Cerebellar cortex (tissue), 1 donor: ENCODE measurements around the gene IFT80.

ENCODE experiments used
- DNase-seq: peaks from one replicate; pipeline ENCODE4 v3.0.0-alpha.2; 2015; ENCODE audit warnings: low spot score

IFT80 gene

DNA sequence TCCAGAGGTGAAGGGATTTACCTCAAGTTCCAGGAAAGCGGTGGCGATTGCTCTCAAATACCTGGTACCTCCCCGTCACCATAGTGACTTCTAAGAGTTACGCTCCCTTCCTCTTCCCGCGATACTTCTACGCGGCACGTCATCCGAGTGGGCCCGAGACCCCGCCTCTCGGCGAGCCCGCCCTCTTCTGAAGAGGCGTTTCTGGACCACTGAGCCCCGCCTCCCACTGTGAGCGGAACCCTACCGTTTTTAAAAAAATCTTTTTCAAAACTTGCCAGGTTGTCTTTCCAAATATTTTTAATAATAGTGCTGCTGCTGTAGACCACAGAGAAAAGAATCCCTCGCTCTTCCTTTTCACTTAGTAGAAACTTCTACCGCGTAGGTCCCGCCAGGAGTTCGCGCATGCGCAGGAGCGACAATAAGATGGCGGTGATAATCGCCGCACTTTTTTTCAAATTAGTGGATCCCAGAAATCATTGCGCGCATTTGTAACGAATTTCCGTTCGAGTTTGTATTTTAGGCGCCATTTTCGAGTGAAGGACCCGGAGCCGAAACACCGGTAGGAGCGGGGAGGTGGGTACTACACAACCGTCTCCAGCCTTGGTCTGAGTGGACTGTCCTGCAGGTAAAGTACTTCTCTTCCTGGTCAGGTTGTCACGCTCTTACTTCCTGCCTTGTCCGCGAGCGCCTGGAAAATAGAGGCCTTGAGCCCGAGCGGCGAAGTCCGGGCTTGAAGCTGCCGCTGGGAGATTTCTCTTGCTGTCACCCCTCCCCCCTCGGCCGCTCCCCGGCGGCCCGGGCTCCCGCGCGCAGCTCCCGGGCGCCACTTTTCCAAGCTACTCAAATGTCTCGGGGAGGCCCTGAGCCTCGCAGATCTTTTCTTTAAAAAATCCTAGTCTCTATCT, at the start of gene IFT80, which contains the start of gene SMC4:
Gene IFT80, minus strand, starts transcription at position 101 of the 905 bp plus-strand sequence. CDS start 14,625 bp downstream, outside the sequence.
Gene SMC4, plus strand, starts transcription at position 526 of the 905 bp plus-strand sequence. CDS start 1,177 bp downstream, outside the sequence.
- DNase-seq = peak; percentile 97

DNA sequence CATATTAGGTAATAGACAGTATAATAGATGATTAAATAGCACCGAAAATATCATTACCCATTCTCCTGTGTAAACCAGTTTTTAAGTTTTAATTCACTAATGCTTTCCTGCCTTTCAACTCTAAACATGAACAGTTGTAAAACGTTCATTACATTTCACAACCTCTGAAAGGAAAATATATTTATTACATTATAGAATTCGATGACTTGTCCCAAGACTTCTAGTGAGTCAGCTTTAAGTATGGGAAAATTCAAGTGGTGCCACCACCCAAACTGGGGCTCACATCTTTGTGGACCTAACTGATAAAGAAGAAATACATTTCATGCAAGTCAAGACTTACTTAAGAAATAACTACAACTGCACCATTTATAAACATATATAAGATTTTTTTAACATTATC, 48.5 kb upstream of the IFT80 start:
- DNase-seq = no peak

DNA sequence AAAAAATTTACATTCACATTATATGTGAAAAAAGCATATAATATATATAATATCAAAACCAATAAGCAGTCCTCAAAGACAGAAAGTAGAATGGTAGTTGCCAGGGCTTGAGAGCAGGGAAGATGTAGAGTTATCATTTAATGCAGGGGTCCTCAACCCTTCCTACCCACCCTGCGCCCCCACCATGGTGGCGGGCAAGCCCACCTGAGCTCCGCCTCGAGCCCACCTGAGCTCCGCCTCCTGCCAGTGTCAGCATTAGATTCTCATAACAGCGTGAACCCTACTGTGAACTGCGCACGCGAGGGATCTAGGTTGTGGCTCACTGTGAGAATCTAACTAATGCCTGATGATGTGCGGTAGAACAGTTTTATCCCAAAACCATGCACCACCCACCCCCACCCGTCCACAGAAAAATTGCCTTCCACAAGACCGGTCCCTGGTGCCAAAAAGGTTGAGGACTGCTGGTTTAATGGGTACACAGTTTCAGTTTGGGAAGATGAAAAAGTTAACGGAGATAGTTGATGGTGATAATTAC, 47.6 kb upstream of the IFT80 start:
- DNase-seq = no peak

DNA sequence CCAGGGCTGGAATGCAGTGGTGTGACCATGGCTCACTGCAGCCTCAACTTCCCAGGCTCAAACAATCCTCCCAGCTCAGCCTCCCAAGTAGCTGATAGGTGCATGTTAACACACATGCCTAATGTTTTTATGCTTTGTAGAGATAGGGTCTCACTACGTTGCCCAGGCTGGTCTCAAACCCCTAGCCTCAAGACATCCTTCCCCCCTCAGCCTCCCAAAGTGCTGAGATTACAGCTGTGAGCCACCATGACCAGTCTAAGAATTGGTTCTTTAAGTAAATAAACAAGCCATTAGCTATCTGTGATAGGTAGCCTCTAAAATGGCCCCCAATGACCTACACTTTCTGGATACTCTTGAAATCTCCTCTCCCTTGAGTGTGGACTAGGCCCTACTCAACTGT, 46.8 kb upstream of the IFT80 start:
- DNase-seq = no peak

DNA sequence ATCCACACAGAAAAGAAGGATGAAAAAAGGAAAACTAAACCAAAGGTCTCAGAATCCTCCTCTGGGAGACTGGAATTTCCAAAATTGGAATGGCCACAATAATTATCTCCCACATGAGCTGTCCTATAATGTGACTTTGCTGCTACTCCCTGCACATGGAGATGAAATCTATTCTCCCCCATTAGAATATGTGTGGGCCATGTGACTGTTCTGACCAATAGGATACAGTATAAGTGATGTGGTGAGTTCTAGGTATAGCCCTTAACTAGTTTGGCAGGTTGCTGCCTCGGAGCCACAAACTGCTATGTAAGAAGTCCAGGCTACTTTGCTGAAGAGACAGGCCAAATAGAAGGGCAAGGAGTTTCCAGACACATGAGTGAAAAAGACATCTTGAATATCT, 45.4 kb upstream of the IFT80 start:
- no peak for DNase-seq

DNA sequence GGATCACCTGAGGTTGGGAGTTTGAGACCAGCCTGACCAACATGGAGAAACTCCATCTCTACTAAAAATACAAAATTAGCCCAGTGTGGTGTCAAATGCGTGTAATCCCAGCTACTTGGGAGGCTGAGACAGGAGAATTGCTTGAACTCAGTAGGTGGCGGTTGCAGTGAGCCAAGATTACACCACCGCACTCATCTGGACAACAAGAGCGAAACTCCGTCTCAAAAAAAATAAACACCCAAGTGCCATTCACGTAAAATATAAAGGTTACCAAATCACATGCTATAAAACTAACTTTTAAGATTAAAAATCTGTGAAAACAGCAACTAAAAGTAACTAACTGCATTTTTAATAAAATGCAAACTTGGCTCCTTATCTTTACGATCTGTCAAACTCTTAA, 41.7 kb upstream of the IFT80 start:
- DNase-seq = no peak

DNA sequence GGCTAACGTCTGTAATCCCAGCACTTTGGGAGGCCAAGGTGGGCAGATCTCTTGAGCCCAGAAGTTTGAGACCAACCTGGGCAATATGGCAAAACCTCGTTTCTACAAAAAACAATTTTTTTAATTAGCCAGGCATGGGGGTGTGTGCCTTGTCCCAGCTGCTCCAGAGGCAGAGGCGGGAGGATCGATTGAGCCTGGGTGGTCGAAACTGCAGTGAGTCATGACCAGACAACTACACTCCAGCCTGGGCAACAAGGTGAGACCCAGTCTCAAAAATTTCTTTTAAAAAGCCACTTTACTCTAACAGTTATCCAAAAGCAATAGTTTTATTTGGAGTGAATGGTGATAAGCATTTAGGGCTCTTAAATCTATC, 38.0 kb upstream of the IFT80 start:
- DNase-seq = no peak

DNA sequence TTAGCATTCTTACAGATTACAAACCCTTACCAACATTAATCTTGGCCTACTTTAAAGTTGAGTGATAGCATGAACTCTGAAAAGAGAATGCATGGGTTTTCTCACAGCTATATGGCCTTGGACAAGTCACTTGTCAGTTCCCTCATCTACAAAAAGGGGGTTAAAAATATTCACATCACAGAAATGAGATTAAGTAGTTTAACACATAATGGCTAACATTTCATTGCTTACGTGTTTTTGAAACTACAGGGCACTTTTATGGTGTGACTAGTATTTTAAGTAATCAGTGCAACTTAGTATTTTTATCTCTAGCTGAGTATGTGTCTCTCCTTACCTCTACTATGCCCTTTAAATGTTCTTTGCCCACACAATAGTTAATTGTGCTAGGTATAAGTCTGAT, 36.7 kb upstream of the IFT80 start:
- DNase-seq = no peak

DNA sequence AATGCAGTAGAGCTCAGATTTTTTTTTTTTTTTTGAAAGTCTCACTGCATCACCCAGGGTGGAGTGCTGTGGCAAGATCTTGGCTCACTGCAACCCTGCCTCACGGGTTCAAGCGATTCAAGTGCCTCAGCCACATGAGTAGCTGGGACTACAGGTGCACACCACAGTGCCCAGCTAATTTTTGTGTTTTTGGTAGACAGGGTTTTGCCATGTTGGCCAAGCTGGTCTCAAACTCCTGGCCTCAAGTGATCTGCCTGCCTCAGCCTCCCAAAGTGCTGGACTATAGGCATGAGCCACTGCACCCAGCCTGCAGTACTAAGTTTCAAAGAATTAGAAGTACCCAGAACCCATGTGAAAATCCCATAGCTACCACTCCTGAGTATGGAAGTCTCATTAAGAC, 36.1 kb upstream of the IFT80 start:
- DNase-seq = no peak

DNA sequence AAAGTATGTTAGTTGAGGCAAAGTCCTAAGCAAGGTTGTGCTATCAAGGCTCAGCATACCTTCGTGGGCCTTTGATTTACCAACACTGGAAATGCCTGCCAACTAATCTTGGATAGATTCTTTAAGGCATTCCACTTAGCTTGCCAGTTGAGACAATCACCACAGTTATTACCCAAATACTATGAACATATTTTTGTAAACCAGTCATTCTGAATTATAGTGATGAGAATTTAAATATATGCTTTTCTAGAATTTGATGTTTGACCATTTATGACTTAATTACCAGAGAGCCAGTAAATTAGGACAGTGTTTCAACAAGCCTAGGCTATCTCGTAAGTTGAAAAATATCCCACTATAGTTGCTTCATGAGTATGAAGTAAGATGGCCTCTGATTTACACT, 35.0 kb upstream of the IFT80 start:
- DNase-seq = no peak

DNA sequence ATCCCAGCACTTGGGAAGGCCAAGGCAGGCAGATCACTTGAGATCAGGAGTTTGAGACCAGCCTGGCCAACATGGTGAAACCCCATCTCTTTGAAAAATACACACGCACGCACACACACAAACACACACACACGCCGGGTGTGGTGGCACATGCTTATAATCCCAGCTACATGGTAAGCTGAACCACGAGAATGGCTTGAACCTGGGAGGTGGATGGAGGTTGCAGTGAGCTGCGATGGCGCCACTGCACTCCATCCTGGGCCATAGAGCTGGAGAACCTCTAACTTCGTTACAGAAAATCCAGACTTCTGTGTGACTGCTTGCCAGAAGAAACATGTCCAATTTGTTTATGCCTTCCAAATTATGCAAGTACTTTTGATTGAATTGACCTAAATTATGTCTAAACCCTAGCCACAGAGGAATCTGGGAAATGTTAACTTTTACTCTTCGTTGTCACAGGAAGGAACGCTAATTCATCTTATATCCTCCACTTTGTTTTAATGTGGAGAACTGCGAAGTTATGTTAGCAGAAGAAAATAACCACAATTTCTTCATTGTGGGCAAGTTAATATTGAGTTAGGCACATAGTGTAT, 28.9 kb upstream of the IFT80 start:
- DNase-seq = no peak

DNA sequence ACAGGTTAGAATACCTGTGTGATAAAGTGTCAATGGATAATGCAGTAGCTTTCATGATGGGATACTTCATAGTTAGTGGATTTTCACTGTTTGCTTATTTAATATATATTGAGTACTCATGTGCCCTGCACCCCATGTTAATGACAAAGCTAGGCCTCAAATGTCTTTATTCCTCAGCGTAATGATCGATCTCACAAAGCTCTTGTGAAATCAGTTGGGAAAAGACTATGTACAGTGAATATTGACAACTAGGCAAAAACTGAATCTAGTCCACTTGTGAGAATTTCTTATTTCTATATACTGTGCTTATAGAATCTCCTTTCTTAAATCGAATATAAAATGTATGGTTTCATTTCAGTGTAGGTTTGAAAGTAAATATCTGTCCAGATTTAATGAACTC, 18.3 kb upstream of the IFT80 start:
- DNase-seq = no peak

DNA sequence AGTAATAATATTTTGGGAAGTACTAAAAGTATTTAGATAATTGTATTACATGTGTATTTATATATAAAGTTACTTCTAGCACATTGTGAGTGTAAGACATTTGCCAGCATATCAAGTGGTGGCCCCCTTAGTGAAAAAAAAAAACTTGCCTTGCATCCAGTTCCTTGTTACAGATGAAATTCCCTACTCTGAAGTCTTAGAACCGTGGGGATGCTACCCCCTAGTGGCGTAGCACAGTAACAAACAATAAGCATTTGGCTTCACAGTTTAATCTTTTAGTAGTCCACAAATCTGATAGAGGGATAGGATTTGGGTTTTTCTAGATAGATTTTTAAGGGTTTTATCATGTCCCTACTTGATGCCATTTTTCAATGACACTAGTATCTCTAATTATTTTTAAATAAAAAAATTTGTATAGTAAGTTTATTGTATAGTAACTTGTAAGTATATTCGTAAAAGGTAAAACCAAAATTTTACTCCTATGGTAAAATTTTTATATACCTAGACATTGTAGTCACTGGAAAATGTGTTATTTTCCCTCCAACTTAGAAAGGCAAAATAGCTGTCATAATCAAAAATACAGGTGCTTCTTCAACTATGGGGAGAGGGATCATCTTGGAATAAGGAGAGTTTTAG, 14.7 kb upstream of the IFT80 start:
- peak; percentile 83 for DNase-seq

DNA sequence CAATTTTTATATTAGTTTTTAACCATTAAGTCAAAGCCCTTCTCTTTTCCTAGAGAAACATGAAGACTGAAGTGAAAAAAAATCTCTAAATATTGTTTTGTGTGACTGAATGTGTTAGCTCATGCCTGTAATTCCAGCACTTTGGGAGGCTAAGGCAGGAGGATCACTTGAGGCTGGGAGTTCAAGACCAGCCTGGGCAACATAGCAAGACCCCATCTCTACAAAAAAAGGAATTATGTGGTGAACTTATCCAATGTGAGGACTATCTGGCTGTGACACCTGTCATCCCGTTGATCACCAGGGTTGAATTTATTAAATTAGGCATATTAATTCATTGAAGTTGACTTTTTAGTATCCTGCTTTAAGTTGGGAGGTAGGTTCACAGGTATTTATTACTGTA, 13.5 kb upstream of the IFT80 start:
- DNase-seq = no peak

DNA sequence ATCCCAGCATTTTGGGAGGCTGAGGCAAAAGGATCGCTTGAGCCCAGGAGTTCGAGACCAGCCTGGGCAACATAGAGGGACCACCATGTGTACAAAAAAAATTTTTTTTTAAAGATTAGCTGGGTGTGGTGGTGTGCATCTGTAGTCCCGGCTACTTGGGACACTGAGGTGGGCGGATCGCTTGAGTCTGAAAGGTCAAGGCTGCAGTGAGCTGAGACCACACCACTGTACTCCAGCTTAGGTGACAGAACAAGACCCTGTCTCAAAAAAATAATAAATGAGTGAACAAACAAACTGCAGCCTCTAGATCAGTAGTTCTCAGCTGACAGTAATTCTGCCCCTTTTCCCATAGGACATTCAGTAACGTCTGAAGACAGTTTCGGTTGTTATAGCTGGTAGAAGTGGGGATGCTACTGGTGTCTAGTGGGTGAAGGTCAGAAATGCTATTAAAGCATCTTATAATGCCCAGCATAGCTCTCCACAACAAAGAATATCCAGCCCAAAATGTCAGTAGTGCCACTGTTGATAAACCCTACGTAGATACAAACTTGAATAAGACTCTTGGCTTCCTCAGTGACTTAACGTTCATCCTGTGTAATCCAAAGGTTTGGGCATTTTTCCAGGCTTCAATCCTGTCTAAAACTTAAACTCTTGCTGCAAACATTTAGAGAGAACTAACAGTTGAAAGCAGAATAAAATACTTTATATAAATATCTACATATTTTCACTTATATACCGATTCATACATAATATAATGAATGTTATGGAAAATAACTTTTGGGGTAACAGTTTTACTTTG, 11.0 kb upstream of the IFT80 start:
- DNase-seq = no peak

DNA sequence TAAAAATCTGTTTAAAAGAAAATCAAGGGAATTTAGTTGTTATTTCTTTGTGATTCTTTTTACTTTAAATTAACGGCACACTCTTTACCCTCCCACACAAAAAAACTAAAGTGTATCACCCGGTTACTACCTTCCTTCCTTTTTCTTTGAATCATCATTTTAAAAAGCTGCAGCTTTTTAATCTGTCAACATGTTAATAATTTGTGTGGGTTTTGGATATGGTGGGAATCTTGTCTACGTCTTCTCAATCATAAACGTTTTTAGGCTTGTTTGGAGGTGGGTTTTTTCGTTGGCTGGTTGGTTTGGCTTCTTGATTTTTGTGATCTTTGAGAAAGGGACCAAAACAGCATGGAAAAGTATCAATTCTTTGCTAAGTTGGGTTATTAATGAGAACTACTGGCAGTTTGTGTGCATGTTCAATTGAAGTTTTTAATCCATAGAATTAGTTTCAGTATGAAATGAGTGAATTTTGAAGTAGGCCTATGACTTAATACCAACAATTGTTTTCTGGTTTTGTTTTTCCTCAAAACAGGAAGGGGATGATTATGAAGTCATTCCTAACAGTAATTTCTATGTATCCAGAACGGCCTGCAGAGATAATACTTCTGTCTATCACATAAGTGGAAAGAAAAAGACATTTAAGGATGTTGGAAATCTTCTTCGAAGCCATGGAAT, 4.9 kb upstream of the IFT80 start:
- DNase-seq = no peak

DNA sequence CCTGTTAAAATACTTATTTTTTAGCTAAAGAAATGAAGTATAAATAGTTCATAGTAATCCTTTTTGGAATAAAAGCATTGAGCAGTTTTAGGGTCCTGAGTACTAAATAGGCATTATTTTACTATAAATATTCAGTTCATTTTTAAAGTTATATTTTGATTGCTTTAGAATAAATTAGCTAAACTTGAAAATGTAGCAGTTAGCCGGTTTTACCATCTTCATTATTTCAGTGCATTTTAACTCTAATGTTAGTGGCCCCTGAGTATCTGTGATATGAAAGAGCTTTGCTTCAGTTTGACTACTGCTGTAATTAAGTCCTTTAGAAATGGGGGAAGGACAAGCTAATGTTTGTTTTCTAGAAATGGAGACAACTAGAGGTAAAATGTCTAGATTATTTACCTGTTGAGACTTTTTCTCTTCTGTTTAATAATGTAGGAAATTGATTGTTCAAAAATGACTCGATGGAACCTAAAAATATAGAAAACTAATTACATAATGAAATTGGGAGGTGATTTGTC, 4.1 kb upstream of the IFT80 start:
- DNase-seq = no peak

DNA sequence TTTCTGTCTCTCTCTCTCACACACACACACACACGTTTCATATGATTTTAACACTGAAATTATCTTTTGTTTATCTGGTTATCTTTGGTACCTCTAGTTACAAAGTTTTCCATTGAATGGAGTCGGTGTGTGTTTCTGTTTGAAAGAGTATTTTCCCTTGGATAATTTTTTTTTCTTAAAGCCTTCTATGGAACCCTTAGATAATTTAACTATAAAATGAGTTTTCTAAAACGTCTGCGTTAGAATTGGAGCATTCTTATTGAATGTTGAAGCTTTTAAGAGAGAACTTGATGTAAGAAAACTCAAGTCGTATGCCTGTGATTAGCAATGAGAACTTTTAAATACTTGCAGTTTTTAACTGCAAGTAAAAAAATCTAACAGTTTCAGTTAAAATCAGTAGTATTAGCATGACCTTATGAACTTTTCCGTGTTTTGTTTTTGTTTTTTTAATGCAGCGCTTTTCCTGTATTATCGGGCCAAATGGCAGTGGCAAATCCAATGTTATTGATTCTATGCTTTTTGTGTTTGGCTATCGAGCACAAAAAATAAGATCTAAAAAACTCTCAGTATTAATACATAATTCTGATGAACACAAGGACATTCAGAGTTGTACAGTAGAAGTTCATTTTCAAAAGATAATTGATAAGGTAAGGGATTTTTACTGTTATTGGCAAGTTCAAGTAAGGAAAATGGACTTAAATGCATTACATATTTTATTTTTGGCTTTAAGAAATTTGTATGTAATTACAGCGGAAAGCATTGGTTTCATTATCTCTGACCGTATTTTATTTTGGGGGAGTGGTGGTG, 3.4 kb upstream of the IFT80 start:
- DNase-seq = no peak

DNA sequence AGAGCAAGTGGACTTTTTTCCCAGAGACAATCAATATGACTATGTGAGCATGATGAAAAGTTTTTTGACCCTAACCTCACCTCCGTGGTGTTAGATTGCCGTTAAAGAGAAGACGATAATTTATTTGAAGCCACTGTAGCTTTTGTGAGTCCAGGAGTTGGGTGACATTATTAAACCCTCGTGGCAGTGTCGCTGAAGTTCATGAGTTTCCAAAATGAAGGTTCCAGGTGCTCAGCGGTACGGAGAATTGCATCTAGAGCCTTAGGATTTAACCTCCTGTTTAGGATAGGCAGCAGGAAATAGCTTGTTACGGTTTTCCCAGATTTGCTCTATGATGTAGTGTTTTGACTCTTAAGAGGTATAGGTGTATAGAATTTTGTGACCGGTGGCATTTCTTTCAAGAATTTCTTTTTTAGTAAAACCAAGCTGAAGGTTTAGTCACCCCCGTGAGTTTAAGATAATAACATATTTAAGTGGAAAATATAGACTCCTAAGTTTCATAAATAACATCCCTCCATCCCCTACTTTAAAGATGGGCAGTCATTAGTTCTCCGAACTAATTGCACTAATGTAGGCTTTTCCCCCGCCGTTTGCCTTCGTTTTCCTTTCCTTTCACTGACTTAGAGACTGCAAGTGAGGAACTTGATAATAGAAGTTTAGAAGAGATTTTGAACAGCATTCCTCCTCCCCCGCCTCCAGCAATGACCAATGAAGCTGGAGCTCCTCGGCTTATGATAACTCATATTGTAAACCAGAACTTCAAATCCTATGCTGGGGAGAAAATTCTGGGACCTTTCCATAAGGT, 2.5 kb upstream of the IFT80 start:
- peak; percentile 9 for DNase-seq
